NCI-H2227 treated with DMSO at 0.1 percent for 48 hours (cell line): ENCODE data around the gene DNM1.

Experiments used
- DNase-seq: peaks from one replicate; lab custom pipeline; 2025; lab: John Stamatoyannopoulos, UW

The DNM1 gene

DNA sequence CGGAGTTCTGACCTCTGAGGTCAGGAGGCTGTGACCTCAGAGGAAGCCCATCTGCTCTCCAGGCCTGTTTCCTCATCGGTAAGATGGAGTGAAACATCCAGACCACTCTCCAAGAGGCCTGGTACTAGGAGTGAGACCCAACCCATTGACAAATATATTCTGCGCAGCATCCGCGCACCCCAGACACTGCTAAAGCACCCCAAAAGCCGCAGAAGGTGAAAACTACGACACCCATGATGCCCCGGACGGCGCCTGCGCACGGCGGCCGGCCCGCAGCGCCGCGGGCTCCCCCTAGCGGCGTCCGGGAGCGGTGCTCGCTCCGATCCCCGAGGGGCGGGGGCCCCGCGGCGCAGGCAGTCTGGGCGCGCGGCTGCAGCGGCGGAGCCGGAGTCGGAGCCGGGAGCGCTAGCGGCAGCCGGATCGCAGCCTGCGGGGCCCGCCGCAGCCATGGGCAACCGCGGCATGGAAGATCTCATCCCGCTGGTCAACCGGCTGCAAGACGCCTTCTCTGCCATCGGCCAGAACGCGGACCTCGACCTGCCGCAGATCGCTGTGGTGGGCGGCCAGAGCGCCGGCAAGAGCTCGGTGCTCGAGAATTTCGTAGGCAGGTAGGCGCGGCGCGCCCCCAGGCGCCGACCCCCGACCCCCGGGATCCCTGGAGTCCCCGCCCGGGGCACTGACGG, at the start of gene DNM1:
TSS of gene DNM1 (plus strand) at position 356 of the 683 bp plus-strand sequence. CDS start at position 448, 92 bp downstream.
- peak; percentile 20 for DNase-seq

GRCh38 chr9:128153947-128154695, 49.1 kb upstream of the DNM1 start:
- no peak for DNase-seq

- DNase-seq: no peak
Observed at GRCh38 chr9:128155736-128156500, 47.3 kb upstream of the DNM1 start.

- no peak for DNase-seq
Observed at GRCh38 chr9:128159522-128159783, 43.7 kb upstream of the DNM1 start.

GRCh38 chr9:128159784-128160602, 43.2 kb upstream of the DNM1 start, which contains the start of gene BBLN:
Gene BBLN, plus strand, starts transcription at chr9:128160265. Its CDS starts 143 bp downstream, at chr9:128160408.
- DNase-seq: peak; percentile 77

DNA sequence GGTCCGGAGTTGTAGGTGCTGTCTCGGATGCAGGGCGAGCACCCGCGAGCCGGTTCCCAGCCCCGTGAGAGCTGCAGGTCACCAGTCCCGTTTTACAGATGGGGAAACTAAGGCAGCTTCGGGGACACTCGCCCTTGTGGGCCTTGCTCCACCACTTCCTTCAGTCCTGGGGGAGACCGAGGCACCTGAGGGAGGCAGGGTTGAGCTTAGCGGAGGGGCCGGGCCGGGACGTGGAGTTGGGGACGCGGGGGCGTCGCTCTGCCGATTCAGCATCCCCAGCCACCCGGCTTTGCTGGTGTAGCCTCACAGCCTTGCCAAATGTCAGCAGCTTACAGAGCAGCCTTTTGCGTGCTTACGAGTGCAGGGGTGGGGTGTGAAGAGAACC, 42.6 kb upstream of the DNM1 start:
- DNase-seq: no peak

- DNase-seq: no peak
Observed at GRCh38 chr9:128161215-128161902, 41.8 kb upstream of the DNM1 start.

DNA sequence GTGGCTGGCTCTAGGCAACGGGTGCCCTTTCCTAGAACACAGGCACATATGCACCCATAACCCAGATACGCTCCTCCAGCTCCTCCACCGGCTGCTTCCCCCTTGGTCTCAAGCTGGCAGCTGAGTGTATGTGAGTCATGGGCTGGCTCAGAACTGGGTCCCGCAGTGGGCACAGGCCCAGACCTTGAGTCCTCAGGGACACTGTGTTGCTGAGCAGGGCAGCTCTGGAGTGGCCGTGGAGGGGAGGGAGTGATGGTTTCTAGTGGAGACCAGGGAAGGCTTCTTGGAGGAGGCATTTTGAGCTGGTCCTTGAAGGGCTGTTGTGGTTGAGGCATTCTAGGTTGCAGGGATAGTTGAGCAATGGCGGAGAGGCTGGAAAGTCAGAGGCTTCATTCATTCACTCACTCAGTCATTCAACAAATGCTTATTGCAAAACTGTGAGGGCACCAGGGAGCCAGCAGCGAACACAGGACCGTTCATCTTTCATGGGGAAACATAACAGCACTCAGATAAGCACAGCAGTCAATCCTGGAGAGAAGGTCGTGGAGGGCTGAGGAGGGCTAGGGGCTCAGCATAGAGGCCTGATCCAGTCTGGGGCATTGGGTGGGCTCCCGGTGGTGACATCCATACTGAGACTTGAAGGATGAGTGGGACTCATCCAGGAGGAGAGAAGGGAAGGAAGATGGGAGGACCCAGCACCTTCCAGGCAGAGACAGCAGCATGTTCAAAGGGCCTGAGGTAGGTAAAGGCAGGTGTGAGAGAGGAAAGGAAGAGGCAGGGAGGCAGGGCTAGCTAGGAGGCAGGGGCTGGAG, 40.8 kb upstream of the DNM1 start:
- no peak for DNase-seq

GRCh38 chr9:128163027-128163515, 40.1 kb upstream of the DNM1 start:
- DNase-seq: no peak

GRCh38 chr9:128163523-128164306, 39.5 kb upstream of the DNM1 start:
- no peak for DNase-seq

- DNase-seq: no peak
Observed at GRCh38 chr9:128164307-128164885, 38.8 kb upstream of the DNM1 start.

DNA sequence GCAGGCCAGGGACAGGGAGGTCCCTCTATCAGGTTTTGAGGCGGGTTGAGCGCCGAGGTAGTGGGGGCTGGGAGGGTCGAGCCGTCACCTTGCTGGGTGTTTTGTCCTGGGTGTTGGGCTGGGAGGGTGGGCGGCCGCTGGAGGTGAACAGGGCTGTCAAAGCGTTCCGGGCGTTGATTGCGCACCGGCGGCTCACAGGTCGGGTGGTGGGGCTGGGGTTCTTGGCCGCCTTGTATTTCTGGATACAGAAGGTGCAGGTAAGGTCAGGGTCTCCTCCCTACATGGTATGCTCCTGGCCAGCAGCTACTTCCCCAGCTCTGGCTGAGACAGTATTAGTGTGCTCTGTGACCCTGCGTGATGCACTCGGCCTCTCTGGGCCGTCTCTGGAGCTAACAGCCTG, 37.0 kb upstream of the DNM1 start:
- no peak for DNase-seq

DNA sequence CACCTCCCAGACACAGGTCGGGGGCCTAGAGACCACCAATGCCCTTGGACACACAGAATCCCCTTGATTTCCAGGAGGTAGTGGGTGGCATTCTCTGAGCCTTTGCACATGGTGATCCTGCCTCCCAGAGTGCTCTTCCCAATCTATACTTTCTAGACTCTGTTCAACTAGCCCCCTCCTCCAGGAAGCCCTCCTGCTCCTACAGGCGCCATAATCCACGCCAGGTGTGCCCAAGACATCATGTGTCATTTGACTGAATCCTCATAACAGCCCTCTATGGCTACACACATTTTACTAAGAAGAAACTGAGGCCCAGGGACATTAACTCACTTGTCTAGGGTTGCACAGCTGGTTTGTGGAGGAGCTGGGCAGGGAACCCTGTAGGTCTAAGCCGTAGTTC, 36.0 kb upstream of the DNM1 start:
- no peak for DNase-seq

DNA sequence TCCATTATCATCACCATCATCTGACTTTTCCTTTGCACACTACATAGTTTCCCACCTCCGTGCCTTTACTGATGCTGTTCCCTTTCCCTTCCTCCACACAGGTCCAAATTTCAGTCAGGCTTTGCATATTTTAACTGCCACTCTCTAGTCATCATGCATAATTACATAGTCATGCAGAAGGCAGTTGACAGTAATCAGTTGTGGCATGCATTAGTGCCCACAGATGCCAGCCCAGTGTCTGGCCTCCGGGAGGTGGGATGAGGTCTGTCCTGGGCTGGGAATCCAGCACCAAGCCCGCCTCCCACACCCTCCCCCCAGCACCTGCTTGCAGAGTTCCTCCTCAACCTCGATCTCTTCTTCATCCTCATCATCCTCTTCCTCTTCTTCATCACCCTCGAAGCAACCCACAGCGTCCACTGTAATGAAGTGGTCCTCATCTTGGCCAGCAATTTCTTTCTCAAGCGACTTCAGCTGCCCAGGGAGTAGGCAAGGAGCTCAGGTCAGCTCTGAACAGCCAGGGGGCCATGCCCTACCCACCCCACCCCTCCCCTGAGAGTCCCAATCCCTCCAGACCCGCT, 34.4 kb upstream of the DNM1 start:
- no peak for DNase-seq

GRCh38 chr9:128169492-128169891, 33.7 kb upstream of the DNM1 start:
- DNase-seq: no peak

DNA sequence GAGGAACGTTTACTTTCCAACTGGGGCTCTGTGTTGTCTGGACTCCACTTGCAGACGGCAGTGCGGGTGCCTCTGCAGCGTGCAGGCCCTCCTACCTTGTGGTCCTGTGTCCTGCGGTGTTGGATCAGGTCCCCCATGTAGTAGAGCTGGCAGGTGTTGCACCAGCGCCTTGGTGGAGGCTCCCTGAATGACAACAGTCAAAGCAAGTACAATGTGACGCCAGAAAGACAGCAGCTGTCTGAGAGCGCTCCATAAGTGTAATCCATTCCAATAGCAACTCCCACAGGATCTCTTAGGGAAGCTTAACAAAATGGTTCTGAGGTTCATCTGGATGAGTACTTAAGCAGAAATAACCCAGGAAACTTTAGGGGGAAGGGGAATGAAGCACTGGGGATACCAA, 33.3 kb upstream of the DNM1 start:
- DNase-seq: no peak

DNA sequence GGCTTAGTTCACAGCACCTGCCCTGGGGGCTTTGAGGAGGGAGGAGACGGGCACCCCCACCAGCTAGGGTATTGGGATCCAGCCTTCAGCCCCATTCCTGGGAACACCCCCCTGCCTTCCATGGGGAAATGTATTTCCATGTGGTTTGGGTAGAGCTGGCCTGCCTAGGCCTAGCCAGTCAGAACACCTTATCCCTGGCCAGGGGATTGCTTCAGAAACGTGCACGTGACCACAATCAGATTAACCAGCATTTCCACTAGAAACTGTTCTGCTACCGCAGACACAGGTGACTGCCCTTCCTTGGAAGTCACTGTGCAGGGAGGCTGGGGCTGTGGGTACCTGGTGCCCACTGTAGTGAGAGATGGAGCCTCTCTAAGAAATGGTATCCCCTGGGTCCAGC, 29.1 kb upstream of the DNM1 start:
- DNase-seq: no peak

GRCh38 chr9:128175102-128175563, 28.0 kb upstream of the DNM1 start:
- no peak for DNase-seq

GRCh38 chr9:128175726-128176125, 27.5 kb upstream of the DNM1 start:
- DNase-seq: no peak
